PC-3 (cell line): ENCODE measurements around the gene DBNDD1.

Experiments used
- CTCF ChIP-seq: fragments of 300-600 bp; sonication (generic); conservative IDR thresholded peaks from 2 replicates; pipeline ENCODE4 v1.5.1; 2017; ENCODE audit warnings: antibody characterized with exemption, low read depth, mild to moderate bottlenecking, low read length
- EZH2 ChIP-seq: fragments of 300-600 bp; sonication (generic); IDR thresholded peaks from one replicate; pipeline ENCODE4 v1.6.1; 2017; ENCODE audit warnings: antibody characterized with exemption, mild to moderate bottlenecking, low read length; ENCODE audit not compliant: unreplicated experiment
- EZH2phosphoT487 ChIP-seq: fragments of 300-600 bp; sonication (generic); IDR thresholded peaks from 2 replicates; pipeline ENCODE4 v1.6.1; 2018; ENCODE audit warnings: mild to moderate bottlenecking, antibody characterized with exemption, low read length, borderline replicate concordance

GRCh38 chr16:89983536-89983935 lies 35.7 kb downstream of the DBNDD1 start:
- TF ChIP-seq EZH2, result no peak
- TF ChIP-seq CTCF, result no peak
- no peak for TF ChIP-seq EZH2phosphoT487
